Measurements from ENCODE around the gene TGFB3. TPM values are rescaled to one million over a fixed set of nuclear protein-coding genes. Genes with fewer than 3 reads are reported as not detected.

The TGFB3 gene
- total RNA-seq, 1 donor from 2014 or later = 25.4 TPM

GRCh38 chr14:75939200-75939599 lies 42.6 kb downstream of the TGFB3 start:
- no peaks in the 10 kb centered on the region for H3K4me1 ChIP-seq
- no peak overlapping the region for H3K4me3 ChIP-seq
- H3K27ac ChIP-seq = no peak overlapping the region
- TF ChIP-seq CTCF (IDR thresholded peaks at IDR 0.05) = no peak
- intact Hi-C loops (cut with DNase I) = no loop called here
- H3K36me3 ChIP-seq = no peaks in the 10 kb centered on the region
- no peaks in the 10 kb centered on the region for H3K27me3 ChIP-seq
- DNase-seq = no peak
- no peak for ATAC-seq
- H3K9me3 ChIP-seq = no peaks in the 10 kb centered on the region

GRCh38 chr14:75934998-75935628 lies 46.7 kb downstream of the TGFB3 start:
- no peaks in the 10 kb centered on the region for H3K9me3 ChIP-seq
- H3K27ac ChIP-seq = no peak overlapping the region
- no peak overlapping the region for H3K4me3 ChIP-seq
- no peak for DNase-seq
- intact Hi-C loops (cut with DNase I) = no loop called here
- H3K4me1 ChIP-seq = no peaks in the 10 kb centered on the region
- TF ChIP-seq CTCF (IDR thresholded peaks at IDR 0.05) = no peak
- ATAC-seq = no peak
- no peaks in the 10 kb centered on the region for H3K36me3 ChIP-seq
- no peaks in the 10 kb centered on the region for H3K27me3 ChIP-seq

GRCh38 chr14:75933712-75934296 lies 48.0 kb downstream of the TGFB3 start:
- DNase-seq (no peak), ATAC-seq (no peak)
- no peaks in the 10 kb centered on the region for H3K9me3 ChIP-seq
- H3K27me3 ChIP-seq = no peaks in the 10 kb centered on the region
- intact Hi-C loops (cut with DNase I) = no loop called here
- no peaks in the 10 kb centered on the region for H3K36me3 ChIP-seq
- TF ChIP-seq CTCF (IDR thresholded peaks at IDR 0.05) = no peak
- H3K4me3 ChIP-seq = no peak overlapping the region
- H3K27ac ChIP-seq = no peak overlapping the region
- H3K4me1 ChIP-seq = no peaks in the 10 kb centered on the region

- Histone ChIP-seq H3K4me3 (no peak overlapping the region), H3K27me3 (no peaks in the 10 kb centered on the region), H3K36me3 (no peaks in the 10 kb centered on the region), H3K9me3 (no peaks in the 10 kb centered on the region), H3K27ac (no peak overlapping the region), H3K4me1 (no peaks in the 10 kb centered on the region)
- DNase-seq (no peak), ATAC-seq (no peak)
- no peak for TF ChIP-seq CTCF (IDR thresholded peaks at IDR 0.05)
- intact Hi-C loops (cut with DNase I) = no loop called here
These were observed 53.1 kb downstream of the TGFB3 start for GRCh38 chr14:75928690-75929181.

- no peaks in the 10 kb centered on the region for H3K36me3 ChIP-seq
- H3K9me3 ChIP-seq = no peaks in the 10 kb centered on the region
- H3K4me3 ChIP-seq = no peak overlapping the region
- no peaks in the 10 kb centered on the region for H3K27me3 ChIP-seq
- intact Hi-C loops (cut with DNase I) = no loop called here
- no peak for ATAC-seq
- no peak for TF ChIP-seq CTCF (IDR thresholded peaks at IDR 0.05)
- DNase-seq = no peak
- H3K27ac ChIP-seq = no peak overlapping the region
- H3K4me1 ChIP-seq = no peaks in the 10 kb centered on the region
These were observed 54.2 kb downstream of the TGFB3 start for GRCh38 chr14:75927564-75928087.
